ENCODE data around the gene VEPH1.

DNA sequence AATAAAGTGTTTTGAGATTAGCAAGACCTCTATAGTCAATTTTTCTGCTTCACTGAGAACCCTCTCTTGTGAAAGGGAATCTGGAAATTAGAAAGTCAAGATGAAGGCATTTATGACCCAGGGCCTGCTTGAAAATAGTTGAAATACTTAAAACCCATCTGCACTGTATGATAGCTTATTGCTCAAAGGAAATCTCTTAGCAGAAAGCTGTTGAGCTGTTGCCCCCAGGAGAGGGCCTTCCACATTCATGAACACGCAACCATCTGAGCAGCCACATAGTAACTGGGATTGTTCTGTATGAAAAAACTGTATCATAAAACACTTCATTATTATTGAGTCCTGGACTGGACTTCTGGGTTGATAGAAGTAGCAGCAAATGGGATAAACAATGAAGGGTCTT lies 173.0 kb downstream of the VEPH1 start:
- TF ChIP-seq, protein P1, sequence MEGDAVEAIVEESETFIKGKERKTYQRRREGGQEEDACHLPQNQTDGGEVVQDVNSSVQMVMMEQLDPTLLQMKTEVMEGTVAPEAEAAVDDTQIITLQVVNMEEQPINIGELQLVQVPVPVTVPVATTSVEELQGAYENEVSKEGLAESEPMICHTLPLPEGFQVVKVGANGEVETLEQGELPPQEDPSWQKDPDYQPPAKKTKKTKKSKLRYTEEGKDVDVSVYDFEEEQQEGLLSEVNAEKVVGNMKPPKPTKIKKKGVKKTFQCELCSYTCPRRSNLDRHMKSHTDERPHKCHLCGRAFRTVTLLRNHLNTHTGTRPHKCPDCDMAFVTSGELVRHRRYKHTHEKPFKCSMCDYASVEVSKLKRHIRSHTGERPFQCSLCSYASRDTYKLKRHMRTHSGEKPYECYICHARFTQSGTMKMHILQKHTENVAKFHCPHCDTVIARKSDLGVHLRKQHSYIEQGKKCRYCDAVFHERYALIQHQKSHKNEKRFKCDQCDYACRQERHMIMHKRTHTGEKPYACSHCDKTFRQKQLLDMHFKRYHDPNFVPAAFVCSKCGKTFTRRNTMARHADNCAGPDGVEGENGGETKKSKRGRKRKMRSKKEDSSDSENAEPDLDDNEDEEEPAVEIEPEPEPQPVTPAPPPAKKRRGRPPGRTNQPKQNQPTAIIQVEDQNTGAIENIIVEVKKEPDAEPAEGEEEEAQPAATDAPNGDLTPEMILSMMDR (IDR thresholded peaks at IDR 0.05) = no peak
- no peak for TF ChIP-seq POLR2A (IDR thresholded peaks at IDR 0.05)
